WTC11 (cell line): ENCODE data around the gene SLC17A9. TPM values are rescaled to one million over a fixed set of nuclear protein-coding genes. Genes with fewer than 3 reads are reported as not detected.

ENCODE experiments used
- ATAC-seq: fragments of 200-7000 bp; cut with Tn5 transposase; 2 replicates; pipeline ENCODE4 v1.10.0; 2021; ENCODE audit warnings: mild to moderate bottlenecking, moderate library complexity
- CTCF ChIA-PET: fragments of 300-600 bp; sonication (Branson Sonifier 250); formaldehyde crosslinking; loops from one replicate; lab custom pipeline; 2021; ENCODE audit warnings: antibody characterized with exemption; lab: Charles Lee
- POLR2A ChIA-PET: fragments of 350-600 bp; sonication (Branson Sonifier 250); formaldehyde crosslinking; loops from one replicate; lab custom pipeline; 2021; ENCODE audit warnings: antibody characterized with exemption; lab: Charles Lee
- DNase-seq: peaks from one replicate; pipeline ENCODE4 v3.0.0; 2021; ENCODE audit warnings: low spot score
- H3K27ac Mint-ChIP-seq: 2 replicates; pipeline ENCODE4 v1.8.0; 2021; ENCODE audit warnings: mixed read lengths
- H3K27me3 Mint-ChIP-seq: 2 replicates; pipeline ENCODE4 v1.8.0; 2021; ENCODE audit warnings: low read depth, mild to moderate bottlenecking, moderate library complexity, mixed read lengths
- H3K36me3 Mint-ChIP-seq: 2 replicates; pipeline ENCODE4 v1.8.0; 2021; ENCODE audit warnings: mixed read lengths
- H3K4me1 Mint-ChIP-seq: 2 replicates; pipeline ENCODE4 v1.8.0; 2022; ENCODE audit warnings: mixed read lengths
- H3K4me3 Mint-ChIP-seq: 2 replicates; pipeline ENCODE4 v1.8.0; 2021; ENCODE audit warnings: mild to moderate bottlenecking, moderate library complexity, mixed read lengths
- H3K9me3 Mint-ChIP-seq: 2 replicates; pipeline ENCODE4 v1.8.0; 2021; ENCODE audit warnings: mixed read lengths
- GRHL2 ChIP-seq: fragments of 250-450 bp; sonication (Bioruptor Pico); IDR thresholded peaks from 2 replicates; pipeline ENCODE4 v1.8.0; 2022; ENCODE audit warnings: mild to moderate bottlenecking, moderate library complexity; ENCODE audit not compliant: insufficient replicate concordance, severe bottlenecking
- IRF2 ChIP-seq: sonication (generic); formaldehyde crosslinking; IDR thresholded peaks from 2 replicates; pipeline ENCODE4 v1.8.0; 2022; ENCODE audit warnings: low read depth, missing genetic modification reagents, borderline replicate concordance
- NR1H2 ChIP-seq: sonication (generic); formaldehyde crosslinking; IDR thresholded peaks from 2 replicates; pipeline ENCODE4 v1.9.0; 2021; ENCODE audit warnings: mild to moderate bottlenecking, moderate library complexity, missing genetic modification reagents
- NR3C1 ChIP-seq: sonication (generic); formaldehyde crosslinking; conservative IDR thresholded peaks from 2 replicates; pipeline ENCODE4 v1.8.1; 2023; ENCODE audit warnings: low read depth, mild to moderate bottlenecking, missing genetic modification reagents
- SMAD3 ChIP-seq: sonication (generic); formaldehyde crosslinking; IDR thresholded peaks from 2 replicates; pipeline ENCODE4 v1.8.0; 2022; ENCODE audit warnings: missing genetic modification reagents, mild to moderate bottlenecking, borderline replicate concordance
- SP1 ChIP-seq: sonication (generic); formaldehyde crosslinking; conservative IDR thresholded peaks from 2 replicates; pipeline ENCODE4 v1.8.1; 2022; ENCODE audit warnings: missing genetic modification reagents
- ZBTB21 ChIP-seq: sonication (generic); formaldehyde crosslinking; IDR thresholded peaks from 2 replicates; pipeline ENCODE4 v1.8.1; 2023; ENCODE audit warnings: mild to moderate bottlenecking, missing genetic modification reagents, borderline replicate concordance
- ZNF121 ChIP-seq: sonication (generic); formaldehyde crosslinking; IDR thresholded peaks from 2 replicates; pipeline ENCODE4 v1.8.0; 2023; ENCODE audit warnings: missing genetic modification reagents
- ZNF232 ChIP-seq: sonication (generic); formaldehyde crosslinking; IDR thresholded peaks from 2 replicates; pipeline ENCODE4 v1.8.0; 2022; ENCODE audit warnings: mild to moderate bottlenecking, missing genetic modification reagents
- ZNF396 ChIP-seq: fragments of 250-450 bp; sonication (Bioruptor Pico); IDR thresholded peaks from 2 replicates; pipeline ENCODE4 v1.8.0; 2021; ENCODE audit warnings: mild to moderate bottlenecking, moderate library complexity, borderline replicate concordance
- ZNF416 ChIP-seq: fragments of 250-450 bp; sonication (Bioruptor Pico); IDR thresholded peaks from 2 replicates; pipeline ENCODE4 v1.9.0; 2021; ENCODE audit warnings: mild to moderate bottlenecking, inconsistent platforms
- ZNF423 ChIP-seq: fragments of 250-450 bp; sonication (Bioruptor Pico); IDR thresholded peaks from 2 replicates; pipeline ENCODE4 v2.1.2; 2022; ENCODE audit warnings: mild to moderate bottlenecking, moderate library complexity
- total RNA-seq: library from RNA; stranded (reverse); gene quantifications from 3 replicates; pipeline ENCODE4 v1.2.3, GENCODE V29; 2021
- TF ChIP-seq, protein P1 (sequence below): sonication (generic); formaldehyde crosslinking; IDR thresholded peaks from 2 replicates; pipeline ENCODE4 v1.8.0; 2023; ENCODE audit warnings: missing genetic modification reagents
- TF ChIP-seq, protein P2 (sequence below): sonication (generic); formaldehyde crosslinking; IDR thresholded peaks from 2 replicates; pipeline ENCODE4 v1.8.0; 2022; ENCODE audit warnings: mild to moderate bottlenecking, missing genetic modification reagents
- TF ChIP-seq, protein P3 (sequence below): sonication (generic); formaldehyde crosslinking; IDR thresholded peaks from 2 replicates; pipeline ENCODE4 v1.8.0; 2022; ENCODE audit warnings: mild to moderate bottlenecking, missing genetic modification reagents
- TF ChIP-seq, protein P4 (sequence below): sonication (generic); formaldehyde crosslinking; conservative IDR thresholded peaks from 2 replicates; pipeline ENCODE4 v1.8.1; 2023; ENCODE audit warnings: mild to moderate bottlenecking, low read depth, missing genetic modification reagents, moderate library complexity
- TF ChIP-seq, protein P5 (sequence below): sonication (generic); formaldehyde crosslinking; IDR thresholded peaks from 2 replicates; pipeline ENCODE4 v1.8.1; 2022; ENCODE audit warnings: mild to moderate bottlenecking, missing genetic modification reagents, moderate library complexity, borderline replicate concordance
- TF ChIP-seq, protein P6 (sequence below): fragments of 250-450 bp; sonication (Bioruptor Pico); conservative IDR thresholded peaks from 2 replicates; pipeline ENCODE4 v1.9.0; 2021; ENCODE audit warnings: mild to moderate bottlenecking
- TF ChIP-seq, protein P7 (sequence below): sonication (generic); formaldehyde crosslinking; IDR thresholded peaks from 2 replicates; pipeline ENCODE4 v1.8.1; 2022; ENCODE audit warnings: low read depth, missing genetic modification reagents, borderline replicate concordance

Gene SLC17A9
- total RNA-seq, 1 experiment from 2014 or later, result 41.7 TPM

DNA sequence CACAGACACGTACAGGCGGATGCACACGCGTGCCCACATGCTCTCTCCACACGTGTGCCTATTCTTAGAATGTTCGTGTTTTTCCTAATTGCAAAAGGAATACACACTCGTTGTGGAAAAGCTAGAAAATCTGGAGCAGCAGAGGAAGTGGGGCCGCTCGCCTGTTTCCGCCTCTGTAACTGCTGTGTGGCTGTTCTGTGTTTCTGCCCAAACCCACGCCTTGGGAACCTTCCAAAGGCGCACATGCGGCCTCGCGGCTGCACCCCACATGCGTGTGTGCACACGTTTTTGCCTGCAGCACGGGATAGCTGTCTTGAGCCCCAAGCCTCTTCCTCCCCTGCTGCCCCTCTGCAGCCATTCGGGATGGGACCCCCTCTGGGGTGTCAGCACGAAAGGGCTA lies 12.2 kb downstream of the SLC17A9 start:
- CTCF ChIA-PET, result interaction anchor here (1.3 to 2.4 kb wide), 4 partner anchors 8 to 64 kb away, joined by 3 to 8 read pairs (median 6); no protein-coding TSS in a partner anchor
- Mint-ChIP-seq H3K9me3 (no peaks in the 10 kb centered on the region), H3K36me3 (peaks cover 3% of the 10 kb centered on the region; the same call in 1 of the 2 replicates), H3K27ac (peak overlapping the region; percentile 29; the same call in 1 of the 2 replicates), H3K27me3 (no peaks in the 10 kb centered on the region), H3K4me3 (no peak overlapping the region), H3K4me1 (peaks cover 3% of the 10 kb centered on the region; the same call in 1 of the 2 replicates)
- no peak for ATAC-seq
- TF ChIP-seq, protein P1, sequence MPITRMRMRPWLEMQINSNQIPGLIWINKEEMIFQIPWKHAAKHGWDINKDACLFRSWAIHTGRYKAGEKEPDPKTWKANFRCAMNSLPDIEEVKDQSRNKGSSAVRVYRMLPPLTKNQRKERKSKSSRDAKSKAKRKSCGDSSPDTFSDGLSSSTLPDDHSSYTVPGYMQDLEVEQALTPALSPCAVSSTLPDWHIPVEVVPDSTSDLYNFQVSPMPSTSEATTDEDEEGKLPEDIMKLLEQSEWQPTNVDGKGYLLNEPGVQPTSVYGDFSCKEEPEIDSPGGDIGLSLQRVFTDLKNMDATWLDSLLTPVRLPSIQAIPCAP (CRISPR knock-in tag), result no peak
- no peak for TF ChIP-seq ZNF416 (CRISPR knock-in tag)
- TF ChIP-seq NR3C1 (CRISPR knock-in tag), result no peak
- TF ChIP-seq, protein P2, sequence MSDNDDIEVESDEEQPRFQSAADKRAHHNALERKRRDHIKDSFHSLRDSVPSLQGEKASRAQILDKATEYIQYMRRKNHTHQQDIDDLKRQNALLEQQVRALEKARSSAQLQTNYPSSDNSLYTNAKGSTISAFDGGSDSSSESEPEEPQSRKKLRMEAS, result no peak
- no peak for TF ChIP-seq ZNF423 (CRISPR knock-in tag)
- TF ChIP-seq SP1 (CRISPR knock-in tag), result no peak
- TF ChIP-seq ZNF396 (CRISPR knock-in tag), result no peak
- no peak for TF ChIP-seq ZNF232 (CRISPR knock-in tag)
- TF ChIP-seq, protein P3, sequence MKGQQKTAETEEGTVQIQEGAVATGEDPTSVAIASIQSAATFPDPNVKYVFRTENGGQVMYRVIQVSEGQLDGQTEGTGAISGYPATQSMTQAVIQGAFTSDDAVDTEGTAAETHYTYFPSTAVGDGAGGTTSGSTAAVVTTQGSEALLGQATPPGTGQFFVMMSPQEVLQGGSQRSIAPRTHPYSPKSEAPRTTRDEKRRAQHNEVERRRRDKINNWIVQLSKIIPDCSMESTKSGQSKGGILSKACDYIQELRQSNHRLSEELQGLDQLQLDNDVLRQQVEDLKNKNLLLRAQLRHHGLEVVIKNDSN (CRISPR knock-in tag), result no peak
- TF ChIP-seq IRF2 (CRISPR knock-in tag), result no peak
- no peak for TF ChIP-seq GRHL2 (CRISPR knock-in tag)
- no peak for TF ChIP-seq ZNF121
- TF ChIP-seq ZBTB21 (CRISPR knock-in tag), result no peak
- TF ChIP-seq, protein P4, sequence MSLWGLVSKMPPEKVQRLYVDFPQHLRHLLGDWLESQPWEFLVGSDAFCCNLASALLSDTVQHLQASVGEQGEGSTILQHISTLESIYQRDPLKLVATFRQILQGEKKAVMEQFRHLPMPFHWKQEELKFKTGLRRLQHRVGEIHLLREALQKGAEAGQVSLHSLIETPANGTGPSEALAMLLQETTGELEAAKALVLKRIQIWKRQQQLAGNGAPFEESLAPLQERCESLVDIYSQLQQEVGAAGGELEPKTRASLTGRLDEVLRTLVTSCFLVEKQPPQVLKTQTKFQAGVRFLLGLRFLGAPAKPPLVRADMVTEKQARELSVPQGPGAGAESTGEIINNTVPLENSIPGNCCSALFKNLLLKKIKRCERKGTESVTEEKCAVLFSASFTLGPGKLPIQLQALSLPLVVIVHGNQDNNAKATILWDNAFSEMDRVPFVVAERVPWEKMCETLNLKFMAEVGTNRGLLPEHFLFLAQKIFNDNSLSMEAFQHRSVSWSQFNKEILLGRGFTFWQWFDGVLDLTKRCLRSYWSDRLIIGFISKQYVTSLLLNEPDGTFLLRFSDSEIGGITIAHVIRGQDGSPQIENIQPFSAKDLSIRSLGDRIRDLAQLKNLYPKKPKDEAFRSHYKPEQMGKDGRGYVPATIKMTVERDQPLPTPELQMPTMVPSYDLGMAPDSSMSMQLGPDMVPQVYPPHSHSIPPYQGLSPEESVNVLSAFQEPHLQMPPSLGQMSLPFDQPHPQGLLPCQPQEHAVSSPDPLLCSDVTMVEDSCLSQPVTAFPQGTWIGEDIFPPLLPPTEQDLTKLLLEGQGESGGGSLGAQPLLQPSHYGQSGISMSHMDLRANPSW (CRISPR knock-in tag), result no peak
- no peak for TF ChIP-seq NR1H2 (CRISPR knock-in tag)
- TF ChIP-seq, protein P5, sequence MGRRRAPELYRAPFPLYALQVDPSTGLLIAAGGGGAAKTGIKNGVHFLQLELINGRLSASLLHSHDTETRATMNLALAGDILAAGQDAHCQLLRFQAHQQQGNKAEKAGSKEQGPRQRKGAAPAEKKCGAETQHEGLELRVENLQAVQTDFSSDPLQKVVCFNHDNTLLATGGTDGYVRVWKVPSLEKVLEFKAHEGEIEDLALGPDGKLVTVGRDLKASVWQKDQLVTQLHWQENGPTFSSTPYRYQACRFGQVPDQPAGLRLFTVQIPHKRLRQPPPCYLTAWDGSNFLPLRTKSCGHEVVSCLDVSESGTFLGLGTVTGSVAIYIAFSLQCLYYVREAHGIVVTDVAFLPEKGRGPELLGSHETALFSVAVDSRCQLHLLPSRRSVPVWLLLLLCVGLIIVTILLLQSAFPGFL (CRISPR knock-in tag), result no peak
- TF ChIP-seq, protein P6, sequence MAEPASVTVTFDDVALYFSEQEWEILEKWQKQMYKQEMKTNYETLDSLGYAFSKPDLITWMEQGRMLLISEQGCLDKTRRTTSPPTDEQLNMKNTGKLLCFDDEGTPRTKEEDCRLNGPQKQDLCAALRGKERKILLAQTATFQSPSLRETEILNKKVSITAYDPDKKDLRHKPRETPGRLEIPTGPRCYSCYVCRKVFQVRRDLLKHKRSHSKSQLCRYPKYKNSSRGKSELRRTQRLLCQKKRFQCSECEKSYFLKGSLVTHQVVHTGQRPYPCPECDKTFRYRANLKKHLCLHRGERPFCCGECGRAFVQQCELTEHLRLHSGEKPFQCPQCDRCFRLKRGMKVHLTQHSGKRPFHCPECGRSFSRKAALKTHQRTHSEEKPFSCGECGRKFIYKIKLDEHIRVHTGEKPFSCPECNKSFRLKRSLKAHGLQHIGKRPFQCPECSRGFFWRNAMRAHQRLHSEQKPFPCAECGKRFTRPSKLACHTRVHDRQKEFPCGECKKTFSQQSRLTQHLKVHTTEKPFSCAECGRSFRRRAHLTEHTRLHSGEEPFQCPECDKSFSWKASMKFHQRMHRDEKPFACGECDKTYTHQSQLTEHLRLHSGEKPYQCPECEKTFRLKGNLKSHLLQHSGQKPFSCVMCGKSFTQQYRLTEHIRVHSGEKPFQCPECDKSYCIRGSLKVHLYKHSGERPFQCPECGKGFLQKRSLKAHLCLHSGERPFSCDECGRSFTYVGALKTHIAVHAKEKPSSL (CRISPR knock-in tag), result no peak
- POLR2A ChIA-PET, result no interaction called here
- DNase-seq, result no peak

DNA sequence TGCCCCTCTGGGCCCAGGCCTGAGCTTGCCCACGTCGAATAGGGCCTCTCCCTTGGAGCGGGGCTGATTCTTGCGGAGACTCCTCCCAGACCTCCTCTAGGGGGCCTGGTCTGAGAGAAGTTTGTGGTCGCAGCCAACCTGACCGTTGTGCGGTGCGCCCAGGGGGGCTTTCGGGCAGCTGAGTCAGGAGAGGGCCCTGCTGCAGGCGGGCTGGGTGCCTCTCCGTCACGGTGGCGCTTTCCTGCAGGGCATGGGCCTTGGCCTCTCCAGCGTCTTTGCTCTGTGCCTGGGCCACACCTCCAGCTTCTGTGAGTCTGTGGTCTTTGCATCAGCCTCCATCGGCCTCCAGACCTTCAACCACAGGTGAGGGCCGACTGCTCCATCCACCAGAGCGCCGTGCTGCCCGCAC lies 12.9 kb downstream of the SLC17A9 start:
- peak; percentile 22; the same call in 1 of the 2 replicates for ATAC-seq
- Mint-ChIP-seq H3K27ac (peak overlapping the region; percentile 29), H3K36me3 (no peaks in the 10 kb centered on the region), H3K27me3 (no peaks in the 10 kb centered on the region), H3K4me3 (no peak overlapping the region), H3K4me1 (peaks cover 3% of the 10 kb centered on the region; the same call in 1 of the 2 replicates), H3K9me3 (no peaks in the 10 kb centered on the region)
- DNase-seq, result no peak
- TF ChIP-seq, protein P7, sequence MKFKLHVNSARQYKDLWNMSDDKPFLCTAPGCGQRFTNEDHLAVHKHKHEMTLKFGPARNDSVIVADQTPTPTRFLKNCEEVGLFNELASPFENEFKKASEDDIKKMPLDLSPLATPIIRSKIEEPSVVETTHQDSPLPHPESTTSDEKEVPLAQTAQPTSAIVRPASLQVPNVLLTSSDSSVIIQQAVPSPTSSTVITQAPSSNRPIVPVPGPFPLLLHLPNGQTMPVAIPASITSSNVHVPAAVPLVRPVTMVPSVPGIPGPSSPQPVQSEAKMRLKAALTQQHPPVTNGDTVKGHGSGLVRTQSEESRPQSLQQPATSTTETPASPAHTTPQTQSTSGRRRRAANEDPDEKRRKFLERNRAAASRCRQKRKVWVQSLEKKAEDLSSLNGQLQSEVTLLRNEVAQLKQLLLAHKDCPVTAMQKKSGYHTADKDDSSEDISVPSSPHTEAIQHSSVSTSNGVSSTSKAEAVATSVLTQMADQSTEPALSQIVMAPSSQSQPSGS (CRISPR knock-in tag), result no peak
- TF ChIP-seq SMAD3 (CRISPR knock-in tag), result no peak
- CTCF ChIA-PET, result interaction anchor here (1.3 to 2.4 kb wide), 4 partner anchors 7 to 65 kb away, joined by 3 to 8 read pairs (median 6); no protein-coding TSS in a partner anchor
- POLR2A ChIA-PET, result no interaction called here
